Liver (tissue), 3 donors: ENCODE data around the gene TTC3.

Source experiments
- EGR1 ChIP-seq, 2 donors: IDR thresholded peaks; 2 replicates each; pipeline ENCODE4 v1.6.1; 2016 to 2018; ENCODE audit warnings: antibody characterized with exemption in 2 of 2, low read depth in 2 of 2
- FOXA1 ChIP-seq: IDR thresholded peaks from 2 replicates; pipeline ENCODE4 v1.6.1; 2016; ENCODE audit warnings: antibody characterized with exemption
- HNF4G ChIP-seq: IDR thresholded peaks from 2 replicates; pipeline ENCODE4 v1.6.1; 2016; ENCODE audit warnings: antibody characterized with exemption
- SP1 ChIP-seq: IDR thresholded peaks from 2 replicates; pipeline ENCODE4 v1.6.1; 2018; ENCODE audit warnings: antibody characterized with exemption, mild to moderate bottlenecking
- TAF1 ChIP-seq: conservative IDR thresholded peaks from 2 replicates; pipeline ENCODE4 v1.6.1; 2016; ENCODE audit warnings: antibody characterized with exemption, mild to moderate bottlenecking
- TF ChIP-seq, protein P1 (sequence below): IDR thresholded peaks from 2 replicates; pipeline ENCODE4 v1.6.1; 2016; ENCODE audit warnings: antibody characterized with exemption
- TF ChIP-seq, protein P2 (sequence below): fragments of 150-350 bp; IDR thresholded peaks from 2 replicates; pipeline ENCODE4 v1.5.1; 2017; ENCODE audit warnings: improper control_type of control experiment, low read depth, low read length; ENCODE audit not compliant: missing input control
- donor health status: healthy.
- donor health status: healthy.

DNA sequence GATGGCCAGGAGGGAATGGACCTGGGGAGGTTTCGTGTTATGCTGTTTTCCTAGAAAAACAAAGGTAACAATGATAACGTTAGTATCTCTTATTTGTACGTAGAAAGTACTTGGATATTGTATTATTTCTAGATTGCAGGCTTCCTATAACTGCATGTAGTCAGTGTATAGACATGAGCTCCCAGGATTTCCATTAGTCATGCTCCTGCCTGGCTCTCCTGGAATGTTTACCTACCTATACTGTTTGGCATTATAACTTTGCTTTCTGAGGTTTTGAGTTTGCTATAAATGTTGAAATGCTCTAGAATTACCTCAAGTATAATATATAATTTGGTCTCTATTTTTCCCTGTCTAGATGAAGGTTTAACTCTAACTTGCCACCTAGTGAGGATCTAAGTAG lies 66.1 kb downstream of the TTC3 start:
- TF ChIP-seq, protein P1, sequence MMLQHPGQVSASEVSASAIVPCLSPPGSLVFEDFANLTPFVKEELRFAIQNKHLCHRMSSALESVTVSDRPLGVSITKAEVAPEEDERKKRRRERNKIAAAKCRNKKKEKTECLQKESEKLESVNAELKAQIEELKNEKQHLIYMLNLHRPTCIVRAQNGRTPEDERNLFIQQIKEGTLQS: no peak
- TF ChIP-seq HNF4G (no peak), SP1 (no peak), FOXA1 (no peak), TAF1 (no peak), EGR1 (IDR thresholded peaks at IDR 0.05; ENCODE audit: low read depth in 2 of 2) (no peak)
- TF ChIP-seq, protein P2, sequence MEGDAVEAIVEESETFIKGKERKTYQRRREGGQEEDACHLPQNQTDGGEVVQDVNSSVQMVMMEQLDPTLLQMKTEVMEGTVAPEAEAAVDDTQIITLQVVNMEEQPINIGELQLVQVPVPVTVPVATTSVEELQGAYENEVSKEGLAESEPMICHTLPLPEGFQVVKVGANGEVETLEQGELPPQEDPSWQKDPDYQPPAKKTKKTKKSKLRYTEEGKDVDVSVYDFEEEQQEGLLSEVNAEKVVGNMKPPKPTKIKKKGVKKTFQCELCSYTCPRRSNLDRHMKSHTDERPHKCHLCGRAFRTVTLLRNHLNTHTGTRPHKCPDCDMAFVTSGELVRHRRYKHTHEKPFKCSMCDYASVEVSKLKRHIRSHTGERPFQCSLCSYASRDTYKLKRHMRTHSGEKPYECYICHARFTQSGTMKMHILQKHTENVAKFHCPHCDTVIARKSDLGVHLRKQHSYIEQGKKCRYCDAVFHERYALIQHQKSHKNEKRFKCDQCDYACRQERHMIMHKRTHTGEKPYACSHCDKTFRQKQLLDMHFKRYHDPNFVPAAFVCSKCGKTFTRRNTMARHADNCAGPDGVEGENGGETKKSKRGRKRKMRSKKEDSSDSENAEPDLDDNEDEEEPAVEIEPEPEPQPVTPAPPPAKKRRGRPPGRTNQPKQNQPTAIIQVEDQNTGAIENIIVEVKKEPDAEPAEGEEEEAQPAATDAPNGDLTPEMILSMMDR: no peak
